HepG2 (cell line): ENCODE data around the gene GTPBP6. TPM values are rescaled to one million over a fixed set of nuclear protein-coding genes. Genes with fewer than 3 reads are reported as not detected.

Experiments
- HDAC6 ChIP-seq: fragments of 200-600 bp; sonication (generic); IDR thresholded peaks from 2 replicates; pipeline ENCODE4 v1.7.0; 2017; ENCODE audit warnings: mild to moderate bottlenecking, antibody characterized with exemption, low read length, low read depth
- HES4 ChIP-seq: sonication (generic); formaldehyde crosslinking; IDR thresholded peaks from 2 replicates; pipeline ENCODE4 v1.9.0; 2021; ENCODE audit warnings: mild to moderate bottlenecking, missing genetic modification reagents, borderline replicate concordance
- HOXA5 ChIP-seq: sonication (generic); formaldehyde crosslinking; IDR thresholded peaks from 2 replicates; pipeline ENCODE4 v1.4.0; 2020; ENCODE audit warnings: missing genetic modification reagents
- IRF1 ChIP-seq: sonication (generic); formaldehyde crosslinking; IDR thresholded peaks from 2 replicates; pipeline ENCODE4 v1.4.0; 2020; ENCODE audit warnings: low read depth, mild to moderate bottlenecking, missing genetic modification reagents
- KAT7 ChIP-seq: IDR thresholded peaks from 2 replicates; pipeline ENCODE4 v1.6.1; 2018; ENCODE audit warnings: borderline replicate concordance, missing compliant biosample characterization
- KLF12 ChIP-seq: sonication (generic); formaldehyde crosslinking; IDR thresholded peaks from 2 replicates; pipeline ENCODE4 v1.4.0; 2020; ENCODE audit warnings: missing genetic modification reagents, borderline replicate concordance
- MXD4 ChIP-seq: IDR thresholded peaks from 2 replicates; pipeline ENCODE4 v1.6.1; 2016; ENCODE audit warnings: mild to moderate bottlenecking, missing biosample characterization, missing genetic modification reagents
- MZF1 ChIP-seq: sonication (generic); formaldehyde crosslinking; IDR thresholded peaks from 2 replicates; pipeline ENCODE4 v1.8.1; 2023; ENCODE audit warnings: mild to moderate bottlenecking, missing genetic modification reagents, borderline replicate concordance
- NCOA2 ChIP-seq: sonication (generic); formaldehyde crosslinking; IDR thresholded peaks from 2 replicates; pipeline ENCODE4 v1.8.0; 2022; ENCODE audit warnings: inconsistent platforms
- NPAS2 ChIP-seq: sonication (generic); formaldehyde crosslinking; IDR thresholded peaks from 2 replicates; pipeline ENCODE4 v1.8.0; 2022; ENCODE audit warnings: mild to moderate bottlenecking, missing genetic modification reagents, borderline replicate concordance
- SOX5 ChIP-seq: IDR thresholded peaks from 2 replicates; pipeline ENCODE4 v1.6.1; 2016; ENCODE audit warnings: borderline replicate concordance
- ZNF20 ChIP-seq: sonication (generic); formaldehyde crosslinking; IDR thresholded peaks from 2 replicates; pipeline ENCODE4 v1.4.0; 2020; ENCODE audit warnings: mild to moderate bottlenecking, moderate library complexity, missing genetic modification reagents
- ZNF205 ChIP-seq: IDR thresholded peaks from 2 replicates; pipeline ENCODE4 v1.6.1; 2018; ENCODE audit warnings: missing biosample characterization, missing genetic modification reagents
- ZNF496 ChIP-seq: sonication (generic); formaldehyde crosslinking; IDR thresholded peaks from 2 replicates; pipeline ENCODE4 v1.8.1; 2023; ENCODE audit warnings: mild to moderate bottlenecking, moderate library complexity, missing genetic modification reagents; ENCODE audit not compliant: insufficient replicate concordance
- ZNF510 ChIP-seq: sonication (generic); formaldehyde crosslinking; IDR thresholded peaks from 2 replicates; pipeline ENCODE4 v1.4.0; 2020; ENCODE audit warnings: low read depth, mild to moderate bottlenecking, missing genetic modification reagents
- ZNF788 ChIP-seq: sonication (generic); formaldehyde crosslinking; IDR thresholded peaks from 2 replicates; pipeline ENCODE4 v1.5.0; 2020; ENCODE audit warnings: mild to moderate bottlenecking, missing genetic modification reagents, borderline replicate concordance
- ZNF839 ChIP-seq: sonication (generic); formaldehyde crosslinking; IDR thresholded peaks from 2 replicates; pipeline ENCODE4 v1.4.0; 2020; ENCODE audit warnings: missing genetic modification reagents, mild to moderate bottlenecking, borderline replicate concordance
- polyA plus RNA-seq, 8 experiments: library from polyadenylated mRNA; depleted of rRNA in 3 of 8; stranded (reverse) in 7 of 8; unstranded in 1 of 8; fragments of >200 nt; fragmentation: Illumina TruSeq in 4 of 8; extraction: Trizol in 4 of 8; gene quantifications; 2 replicates each; pipeline versions ENCODE4 v1.2.1 to v1.2.3, GENCODE V29; 2011 to 2016; ENCODE audit warnings: low read depth in 4 of 8, missing spikeins in 1 of 8, mixed read lengths in 1 of 8; ENCODE audit not compliant: insufficient read depth in 1 of 8
- total RNA-seq, 5 experiments: library from RNA; depleted of rRNA; stranded (reverse); fragments of >200 nt; fragmentation: Illumina TruSeq; extraction: Trizol; gene quantifications; 2 replicates each; pipeline ENCODE4 v1.2.3, GENCODE V29; 2016; ENCODE audit warnings: low read depth in 1 of 5
- TF ChIP-seq, protein P1 (sequence below): sonication (generic); formaldehyde crosslinking; IDR thresholded peaks from one replicate; pipeline ENCODE4 v1.5.1; 2020; ENCODE audit warnings: mild to moderate bottlenecking, missing genetic modification reagents; ENCODE audit errors: not compliant biosample characterization
- TF ChIP-seq, protein P2 (sequence below): IDR thresholded peaks from 2 replicates; pipeline ENCODE4 v1.6.1; 2016; ENCODE audit warnings: missing genetic modification reagents, missing compliant biosample characterization
- TF ChIP-seq, protein P3 (sequence below): sonication (generic); formaldehyde crosslinking; conservative IDR thresholded peaks from 2 replicates; pipeline ENCODE4 v1.4.0; 2020; ENCODE audit warnings: missing genetic modification reagents

Gene GTPBP6
- total and polyA plus RNA-seq, 2 of the 13 experiments (the other 11 are each of a cell fraction or from before 2014, with no cell fraction given): 20.2 to 39.6 TPM

- TF ChIP-seq, protein P1, sequence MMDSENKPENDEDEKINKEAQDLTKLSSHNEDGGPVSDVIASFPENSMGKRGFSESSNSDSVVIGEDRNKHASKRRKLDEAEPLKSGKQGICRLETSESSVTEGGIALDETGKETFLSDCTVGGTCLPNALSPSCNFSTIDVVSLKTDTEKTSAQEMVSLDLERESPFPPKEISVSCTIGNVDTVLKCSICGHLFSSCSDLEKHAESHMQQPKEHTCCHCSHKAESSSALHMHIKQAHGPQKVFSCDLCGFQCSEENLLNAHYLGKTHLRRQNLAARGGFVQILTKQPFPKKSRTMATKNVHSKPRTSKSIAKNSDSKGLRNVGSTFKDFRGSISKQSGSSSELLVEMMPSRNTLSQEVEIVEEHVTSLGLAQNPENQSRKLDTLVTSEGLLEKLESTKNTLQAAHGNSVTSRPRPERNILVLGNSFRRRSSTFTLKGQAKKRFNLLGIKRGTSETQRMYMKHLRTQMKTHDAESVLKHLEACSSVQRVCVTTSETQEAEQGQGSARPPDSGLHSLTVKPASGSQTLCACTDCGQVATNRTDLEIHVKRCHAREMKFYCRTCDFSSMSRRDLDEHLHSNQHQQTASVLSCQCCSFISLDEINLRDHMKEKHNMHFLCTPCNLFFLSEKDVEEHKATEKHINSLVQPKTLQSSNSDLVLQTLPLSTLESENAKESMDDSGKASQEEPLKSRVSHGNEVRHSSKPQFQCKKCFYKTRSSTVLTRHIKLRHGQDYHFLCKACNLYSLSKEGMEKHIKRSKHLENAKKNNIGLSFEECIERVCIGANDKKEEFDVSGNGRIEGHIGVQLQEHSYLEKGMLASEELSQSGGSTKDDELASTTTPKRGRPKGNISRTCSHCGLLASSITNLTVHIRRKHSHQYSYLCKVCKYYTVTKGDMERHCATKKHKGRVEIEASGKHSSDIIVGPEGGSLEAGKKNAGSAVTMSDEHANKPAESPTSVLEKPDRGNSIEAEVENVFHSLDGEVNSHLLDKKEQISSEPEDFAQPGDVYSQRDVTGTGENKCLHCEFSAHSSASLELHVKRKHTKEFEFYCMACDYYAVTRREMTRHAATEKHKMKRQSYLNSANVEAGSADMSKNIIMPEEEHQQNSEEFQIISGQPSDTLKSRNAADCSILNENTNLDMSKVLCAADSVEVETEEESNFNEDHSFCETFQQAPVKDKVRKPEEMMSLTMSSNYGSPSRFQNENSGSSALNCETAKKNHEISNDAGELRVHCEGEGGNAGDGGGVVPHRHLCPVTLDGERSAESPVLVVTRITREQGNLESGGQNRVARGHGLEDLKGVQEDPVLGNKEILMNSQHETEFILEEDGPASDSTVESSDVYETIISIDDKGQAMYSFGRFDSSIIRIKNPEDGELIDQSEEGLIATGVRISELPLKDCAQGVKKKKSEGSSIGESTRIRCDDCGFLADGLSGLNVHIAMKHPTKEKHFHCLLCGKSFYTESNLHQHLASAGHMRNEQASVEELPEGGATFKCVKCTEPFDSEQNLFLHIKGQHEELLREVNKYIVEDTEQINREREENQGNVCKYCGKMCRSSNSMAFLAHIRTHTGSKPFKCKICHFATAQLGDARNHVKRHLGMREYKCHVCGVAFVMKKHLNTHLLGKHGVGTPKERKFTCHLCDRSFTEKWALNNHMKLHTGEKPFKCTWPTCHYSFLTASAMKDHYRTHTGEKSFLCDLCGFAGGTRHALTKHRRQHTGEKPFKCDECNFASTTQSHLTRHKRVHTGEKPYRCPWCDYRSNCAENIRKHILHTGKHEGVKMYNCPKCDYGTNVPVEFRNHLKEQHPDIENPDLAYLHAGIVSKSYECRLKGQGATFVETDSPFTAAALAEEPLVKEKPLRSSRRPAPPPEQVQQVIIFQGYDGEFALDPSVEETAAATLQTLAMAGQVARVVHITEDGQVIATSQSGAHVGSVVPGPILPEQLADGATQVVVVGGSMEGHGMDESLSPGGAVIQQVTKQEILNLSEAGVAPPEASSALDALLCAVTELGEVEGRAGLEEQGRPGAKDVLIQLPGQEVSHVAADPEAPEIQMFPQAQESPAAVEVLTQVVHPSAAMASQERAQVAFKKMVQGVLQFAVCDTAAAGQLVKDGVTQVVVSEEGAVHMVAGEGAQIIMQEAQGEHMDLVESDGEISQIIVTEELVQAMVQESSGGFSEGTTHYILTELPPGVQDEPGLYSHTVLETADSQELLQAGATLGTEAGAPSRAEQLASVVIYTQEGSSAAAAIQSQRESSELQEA (CRISPR knock-in tag): no peak
- TF ChIP-seq MXD4 (no peak), IRF1 (CRISPR knock-in tag) (no peak), SOX5 (CRISPR knock-in tag) (no peak), ZNF20 (no peak), NCOA2 (CRISPR knock-in tag) (no peak), ZNF510 (CRISPR knock-in tag) (no peak), ZNF205 (CRISPR knock-in tag) (no peak), KLF12 (CRISPR knock-in tag) (no peak), ZNF496 (CRISPR knock-in tag) (no peak), HDAC6 (no peak), KAT7 (no peak), HOXA5 (CRISPR knock-in tag) (no peak), ZNF839 (CRISPR knock-in tag) (no peak), HES4 (CRISPR knock-in tag) (no peak), NPAS2 (no peak), MZF1 (CRISPR knock-in tag) (no peak), ZNF788 (CRISPR knock-in tag) (no peak)
- TF ChIP-seq, protein P2, sequence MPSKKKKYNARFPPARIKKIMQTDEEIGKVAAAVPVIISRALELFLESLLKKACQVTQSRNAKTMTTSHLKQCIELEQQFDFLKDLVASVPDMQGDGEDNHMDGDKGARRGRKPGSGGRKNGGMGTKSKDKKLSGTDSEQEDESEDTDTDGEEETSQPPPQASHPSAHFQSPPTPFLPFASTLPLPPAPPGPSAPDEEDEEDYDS (CRISPR knock-in tag): no peak
- TF ChIP-seq, protein P3, sequence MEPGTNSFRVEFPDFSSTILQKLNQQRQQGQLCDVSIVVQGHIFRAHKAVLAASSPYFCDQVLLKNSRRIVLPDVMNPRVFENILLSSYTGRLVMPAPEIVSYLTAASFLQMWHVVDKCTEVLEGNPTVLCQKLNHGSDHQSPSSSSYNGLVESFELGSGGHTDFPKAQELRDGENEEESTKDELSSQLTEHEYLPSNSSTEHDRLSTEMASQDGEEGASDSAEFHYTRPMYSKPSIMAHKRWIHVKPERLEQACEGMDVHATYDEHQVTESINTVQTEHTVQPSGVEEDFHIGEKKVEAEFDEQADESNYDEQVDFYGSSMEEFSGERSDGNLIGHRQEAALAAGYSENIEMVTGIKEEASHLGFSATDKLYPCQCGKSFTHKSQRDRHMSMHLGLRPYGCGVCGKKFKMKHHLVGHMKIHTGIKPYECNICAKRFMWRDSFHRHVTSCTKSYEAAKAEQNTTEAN (CRISPR knock-in tag): no peak
These were observed 60.1 kb downstream of the GTPBP6 start (continued) for GRCh38 chrX:258291-259040.
